ENCODE data around the gene DYNLRB1. TPM values are rescaled to one million over a fixed set of nuclear protein-coding genes. Genes with fewer than 3 reads are reported as not detected.
A peak's percentile ranks its signal among the peaks of the same experiment; 100 is the strongest.

DYNLRB1 gene
- total and polyA plus RNA-seq, 2 of the 13 experiments (the other 11 are each of a cell fraction or from before 2014, with no cell fraction given) = 140 to 244 TPM

DNA sequence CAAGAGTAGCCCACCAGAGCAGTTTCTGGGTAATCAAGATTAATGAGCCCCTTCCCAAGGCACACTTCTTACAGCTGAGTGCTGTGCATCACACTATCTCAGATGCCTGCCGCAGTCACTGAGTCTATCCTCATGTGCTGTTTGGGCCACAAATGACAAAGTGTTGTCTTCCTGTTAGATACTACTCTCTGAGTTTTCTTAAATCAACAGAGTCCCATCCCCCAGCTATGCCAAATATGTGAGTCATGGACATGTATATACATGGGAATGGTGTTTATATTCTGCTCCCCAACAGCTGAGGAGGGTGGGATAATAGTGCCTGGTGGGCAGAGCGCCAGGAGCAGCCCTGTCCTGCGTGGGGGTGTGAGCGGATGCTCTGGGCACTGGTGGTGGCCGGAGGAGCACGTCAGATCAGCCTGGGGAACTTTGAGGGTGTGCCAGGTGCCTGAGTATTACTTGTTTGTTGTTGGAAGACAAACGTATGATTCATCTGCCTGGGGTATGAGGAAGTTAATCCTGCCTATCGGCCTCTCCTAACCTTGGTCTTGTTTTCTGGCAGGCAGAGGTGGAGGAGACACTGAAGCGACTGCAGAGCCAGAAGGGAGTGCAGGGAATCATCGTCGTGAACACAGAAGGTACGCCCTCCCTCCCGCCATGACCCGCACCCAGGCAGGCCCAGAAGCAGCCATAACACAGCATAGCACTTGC lies 9.6 kb downstream of the DYNLRB1 start (continued):
- peak; percentile 12; the same call in 1 of the 2 replicates for TF ChIP-seq ELF4 (CRISPR knock-in tag; IDR thresholded peaks at IDR 0.05; ENCODE audit: borderline replicate concordance)
- no peak; the same call in 1 of the 2 replicates for TF ChIP-seq KDM5A (IDR thresholded peaks at IDR 0.05; ENCODE audit: borderline replicate concordance, low read length)
- TF ChIP-seq ARHGAP35 (CRISPR knock-in tag; IDR thresholded peaks at IDR 0.05; ENCODE audit: borderline replicate concordance) = no peak; the same call in none of the 2 replicates
- peak; percentile 80; the same call in 1 of the 2 replicates for TF ChIP-seq ZNF543 (CRISPR knock-in tag; IDR thresholded peaks at IDR 0.05)
- TF ChIP-seq MEIS2 (CRISPR knock-in tag; IDR thresholded peaks at IDR 0.05) = peak; percentile 59
- peak; percentile 67 for TF ChIP-seq PRPF4 (IDR thresholded peaks at IDR 0.05; ENCODE audit: low read depth, low read length, poor library complexity, severe bottlenecking)
- TF ChIP-seq, protein P1, sequence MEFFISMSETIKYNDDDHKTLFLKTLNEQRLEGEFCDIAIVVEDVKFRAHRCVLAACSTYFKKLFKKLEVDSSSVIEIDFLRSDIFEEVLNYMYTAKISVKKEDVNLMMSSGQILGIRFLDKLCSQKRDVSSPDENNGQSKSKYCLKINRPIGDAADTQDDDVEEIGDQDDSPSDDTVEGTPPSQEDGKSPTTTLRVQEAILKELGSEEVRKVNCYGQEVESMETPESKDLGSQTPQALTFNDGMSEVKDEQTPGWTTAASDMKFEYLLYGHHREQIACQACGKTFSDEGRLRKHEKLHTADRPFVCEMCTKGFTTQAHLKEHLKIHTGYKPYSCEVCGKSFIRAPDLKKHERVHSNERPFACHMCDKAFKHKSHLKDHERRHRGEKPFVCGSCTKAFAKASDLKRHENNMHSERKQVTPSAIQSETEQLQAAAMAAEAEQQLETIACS (CRISPR knock-in tag; IDR thresholded peaks at IDR 0.05) = no peak
- no peak for TF ChIP-seq ATRX (CRISPR knock-in tag; IDR thresholded peaks at IDR 0.05; ENCODE audit: borderline replicate concordance)
- peak; percentile 96 for TF ChIP-seq ZNF589 (CRISPR knock-in tag; conservative IDR thresholded peaks at IDR 0.05)
- no peak for TF ChIP-seq SP2 (CRISPR knock-in tag; IDR thresholded peaks at IDR 0.05)
- no peak for TF ChIP-seq MTF1 (CRISPR knock-in tag; IDR thresholded peaks at IDR 0.05)
- TF ChIP-seq GFI1 (CRISPR knock-in tag; IDR thresholded peaks at IDR 0.05; ENCODE audit: borderline replicate concordance) = peak; percentile 66; the same call in 1 of the 2 replicates
- TF ChIP-seq ZNF652 (CRISPR knock-in tag; IDR thresholded peaks at IDR 0.05; ENCODE audit: borderline replicate concordance, low read depth) = peak; percentile 60; the same call in 1 of the 2 replicates
- TF ChIP-seq, protein P2, sequence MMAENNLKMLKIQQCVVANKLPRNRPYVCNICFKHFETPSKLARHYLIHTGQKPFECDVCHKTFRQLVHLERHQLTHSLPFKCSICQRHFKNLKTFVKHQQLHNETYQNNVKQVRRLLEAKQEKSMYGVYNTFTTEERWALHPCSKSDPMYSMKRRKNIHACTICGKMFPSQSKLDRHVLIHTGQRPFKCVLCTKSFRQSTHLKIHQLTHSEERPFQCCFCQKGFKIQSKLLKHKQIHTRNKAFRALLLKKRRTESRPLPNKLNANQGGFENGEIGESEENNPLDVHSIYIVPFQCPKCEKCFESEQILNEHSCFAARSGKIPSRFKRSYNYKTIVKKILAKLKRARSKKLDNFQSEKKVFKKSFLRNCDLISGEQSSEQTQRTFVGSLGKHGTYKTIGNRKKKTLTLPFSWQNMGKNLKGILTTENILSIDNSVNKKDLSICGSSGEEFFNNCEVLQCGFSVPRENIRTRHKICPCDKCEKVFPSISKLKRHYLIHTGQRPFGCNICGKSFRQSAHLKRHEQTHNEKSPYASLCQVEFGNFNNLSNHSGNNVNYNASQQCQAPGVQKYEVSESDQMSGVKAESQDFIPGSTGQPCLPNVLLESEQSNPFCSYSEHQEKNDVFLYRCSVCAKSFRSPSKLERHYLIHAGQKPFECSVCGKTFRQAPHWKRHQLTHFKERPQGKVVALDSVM (CRISPR knock-in tag; IDR thresholded peaks at IDR 0.05) = no peak
- TF ChIP-seq MYPOP (CRISPR knock-in tag; IDR thresholded peaks at IDR 0.05) = peak; percentile 56; the same call in 1 of the 2 replicates
- TF ChIP-seq, protein P3, sequence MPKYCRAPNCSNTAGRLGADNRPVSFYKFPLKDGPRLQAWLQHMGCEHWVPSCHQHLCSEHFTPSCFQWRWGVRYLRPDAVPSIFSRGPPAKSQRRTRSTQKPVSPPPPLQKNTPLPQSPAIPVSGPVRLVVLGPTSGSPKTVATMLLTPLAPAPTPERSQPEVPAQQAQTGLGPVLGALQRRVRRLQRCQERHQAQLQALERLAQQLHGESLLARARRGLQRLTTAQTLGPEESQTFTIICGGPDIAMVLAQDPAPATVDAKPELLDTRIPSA (CRISPR knock-in tag; IDR thresholded peaks at IDR 0.05; ENCODE audit: borderline replicate concordance) = no peak
- TF ChIP-seq ZNF605 (CRISPR knock-in tag; IDR thresholded peaks at IDR 0.05) = peak; percentile 57; the same call in 1 of the 2 replicates
- TF ChIP-seq ZFP1 (CRISPR knock-in tag; IDR thresholded peaks at IDR 0.05) = peak; percentile 94
- no peak for TF ChIP-seq ZNF841 (CRISPR knock-in tag; IDR thresholded peaks at IDR 0.05; ENCODE audit: borderline replicate concordance)
- no peak for TF ChIP-seq ZNF564 (CRISPR knock-in tag; IDR thresholded peaks at IDR 0.05)
- no peak for TF ChIP-seq ZNF549 (CRISPR knock-in tag; IDR thresholded peaks at IDR 0.05)
- TF ChIP-seq ZNF629 (CRISPR knock-in tag; conservative IDR thresholded peaks at IDR 0.05) = no peak
- no peak for TF ChIP-seq KDM3A (CRISPR knock-in tag; IDR thresholded peaks at IDR 0.05; ENCODE audit: low read depth)
- TF ChIP-seq, protein P4, sequence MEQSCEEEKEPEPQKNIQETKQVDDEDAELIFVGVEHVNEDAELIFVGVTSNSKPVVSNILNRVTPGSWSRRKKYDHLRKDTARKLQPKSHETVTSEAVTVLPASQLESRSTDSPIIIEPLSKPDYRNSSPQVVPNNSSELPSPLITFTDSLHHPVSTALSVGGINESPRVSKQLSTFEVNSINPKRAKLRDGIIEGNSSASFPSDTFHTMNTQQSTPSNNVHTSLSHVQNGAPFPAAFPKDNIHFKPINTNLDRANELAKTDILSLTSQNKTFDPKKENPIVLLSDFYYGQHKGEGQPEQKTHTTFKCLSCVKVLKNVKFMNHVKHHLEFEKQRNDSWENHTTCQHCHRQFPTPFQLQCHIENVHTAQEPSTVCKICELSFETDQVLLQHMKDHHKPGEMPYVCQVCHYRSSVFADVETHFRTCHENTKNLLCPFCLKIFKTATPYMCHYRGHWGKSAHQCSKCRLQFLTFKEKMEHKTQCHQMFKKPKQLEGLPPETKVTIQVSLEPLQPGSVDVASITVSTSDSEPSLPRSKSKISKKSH (CRISPR knock-in tag; IDR thresholded peaks at IDR 0.05; ENCODE audit: borderline replicate concordance) = no peak

All from HepG2 (cell line).